ENCODE data around the gene EDA.
"Not testable (repeated sequence)": the region's sequence is repeated elsewhere in the genome, so short reads cannot be mapped to it uniquely, and the experiment has no call there.

Gene EDA

DNA sequence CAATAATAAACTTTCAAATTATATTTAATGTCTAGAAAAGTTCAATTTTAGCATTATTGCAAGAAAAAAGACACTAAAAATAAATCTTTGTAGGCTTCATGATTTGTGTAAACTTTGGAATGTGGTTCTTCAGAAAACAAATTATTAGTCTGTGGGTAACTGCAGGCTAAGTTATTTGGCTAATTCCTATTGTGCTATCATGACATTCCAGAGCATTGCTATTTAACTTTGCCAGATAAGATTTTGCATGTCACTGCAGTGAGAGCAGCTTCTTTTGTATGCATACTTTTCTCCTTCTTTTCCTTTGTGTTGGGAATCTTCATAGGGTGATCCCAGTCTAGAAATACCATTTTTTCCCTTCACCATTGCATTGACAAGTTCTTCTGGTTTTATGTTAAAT is 303.8 kb downstream of the EDA start:
- no peak overlapping the region for H3K4me3 ChIP-seq
- H3K27ac ChIP-seq: no peak overlapping the region

DNA sequence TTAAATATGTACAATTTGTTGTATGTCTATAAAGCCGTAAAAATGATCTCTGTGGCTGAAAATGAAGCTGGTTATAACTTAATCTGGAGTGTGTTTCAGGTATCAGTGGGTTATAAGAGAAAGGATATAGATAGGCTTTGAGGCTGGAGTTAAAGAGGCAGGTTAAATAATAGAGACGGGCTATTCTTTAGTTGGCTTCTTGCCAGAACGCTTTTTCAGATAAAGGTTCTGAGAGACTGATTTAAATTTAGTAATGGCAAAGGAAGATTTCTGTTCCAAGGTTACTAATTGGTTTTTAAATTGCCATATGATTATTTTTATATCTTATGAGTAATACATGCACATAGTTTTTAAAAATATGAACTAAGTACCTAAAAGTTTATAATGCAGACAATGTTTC is 316.4 kb downstream of the EDA start:
- Histone ChIP-seq H3K27ac (no peak overlapping the region), H3K4me3 (no peak overlapping the region)

DNA sequence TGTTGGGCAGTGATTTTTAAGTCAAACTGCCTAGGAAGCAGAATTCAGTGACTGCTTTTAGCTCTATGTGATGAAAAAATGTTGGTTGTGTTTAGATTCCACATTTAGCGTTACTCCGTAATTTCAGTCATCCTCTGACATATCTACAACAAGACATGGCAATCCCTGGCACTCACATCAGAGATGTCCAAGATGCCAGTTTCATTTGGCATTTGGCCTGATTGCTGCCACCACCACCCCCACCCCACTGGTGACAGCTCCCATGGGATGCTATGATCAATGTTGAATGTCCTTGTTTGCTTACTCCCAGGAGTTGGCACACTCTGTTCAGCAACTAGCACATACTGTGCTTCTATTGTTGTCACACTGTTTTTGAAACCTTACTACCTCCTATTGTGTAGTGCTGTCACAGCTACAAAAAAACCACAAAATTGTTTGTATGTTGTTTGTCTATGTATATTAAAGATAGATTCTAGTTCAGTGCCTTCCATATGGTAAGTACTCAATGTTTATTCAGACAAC is 332.4 kb downstream of the EDA start:
- Histone ChIP-seq H3K27ac (no peak overlapping the region), H3K4me3 (no peak overlapping the region)

DNA sequence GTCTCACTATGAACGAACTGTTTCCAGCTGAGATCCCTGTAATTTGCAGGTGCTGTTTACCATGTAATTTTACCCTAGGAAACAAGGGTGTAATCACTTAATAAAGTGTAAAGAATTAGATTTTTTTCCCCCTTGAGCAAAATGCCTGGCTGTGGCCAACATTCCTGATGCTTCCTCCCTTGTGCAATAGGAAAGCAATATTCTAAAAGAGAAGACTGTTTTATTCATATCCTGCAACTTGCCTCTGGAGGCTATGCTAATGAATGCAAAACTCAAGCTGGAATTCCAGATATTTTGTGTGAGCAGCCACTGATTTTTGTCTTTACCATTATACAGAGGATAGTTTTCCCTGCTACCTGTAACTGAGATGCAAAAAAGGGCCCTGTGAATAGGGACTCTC is 335.8 kb downstream of the EDA start:
- H3K4me3 ChIP-seq: no peak overlapping the region
- no peak overlapping the region for H3K27ac ChIP-seq

DNA sequence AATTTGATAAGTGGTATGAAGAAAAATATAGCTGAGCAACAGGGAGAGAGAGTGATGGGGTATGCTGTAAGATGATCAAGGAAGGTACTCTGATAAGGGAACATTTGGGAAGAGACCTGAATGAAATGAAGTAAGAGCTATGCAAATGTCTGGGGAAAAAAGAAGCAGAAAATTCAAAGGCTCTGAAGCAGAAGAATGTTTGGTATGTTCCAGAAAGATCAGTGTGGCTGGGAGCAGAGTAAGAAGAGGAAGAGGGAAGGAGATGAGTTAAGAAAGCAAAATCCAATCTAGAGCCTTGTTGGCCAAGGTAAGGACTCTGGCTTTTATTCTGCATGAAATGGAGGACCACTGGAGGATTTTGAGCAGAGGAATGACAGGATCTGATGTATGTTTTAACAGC is 343.8 kb downstream of the EDA start:
- Histone ChIP-seq H3K27ac (no peak overlapping the region), H3K4me3 (no peak overlapping the region)

DNA sequence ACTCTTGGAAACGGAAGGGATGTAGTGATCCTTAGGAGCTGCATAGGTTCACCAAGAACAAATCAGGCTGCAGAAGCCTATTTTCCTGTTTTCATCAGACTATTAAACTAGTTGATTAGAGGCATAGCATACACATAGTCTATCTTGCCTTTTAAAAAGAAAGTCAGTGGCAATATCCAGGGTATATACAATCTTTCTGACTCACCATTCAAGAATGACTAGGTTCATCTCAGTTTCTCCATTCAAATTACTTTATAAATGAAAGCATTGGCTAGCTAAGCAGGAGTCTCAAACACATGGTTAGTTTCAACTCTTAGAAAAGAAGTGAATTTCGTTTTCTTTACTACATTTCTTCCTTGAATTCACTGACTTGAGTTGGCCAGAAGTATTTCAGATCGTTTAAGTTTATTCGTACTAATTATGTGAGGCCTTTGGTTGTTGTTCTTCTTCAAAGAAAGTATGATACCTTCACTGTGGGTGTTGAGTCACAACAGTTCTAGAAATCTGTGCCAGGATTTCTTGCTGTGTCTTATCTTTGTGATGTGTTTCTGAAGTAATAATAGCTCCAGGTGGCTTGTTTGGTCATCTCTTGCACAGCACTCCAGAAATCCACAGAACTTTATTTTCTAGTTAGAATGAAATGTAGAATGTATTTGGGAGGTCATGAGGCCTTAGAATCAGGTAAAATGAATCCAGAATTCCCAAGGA is 345.6 kb downstream of the EDA start:
- H3K4me3 ChIP-seq: no peak overlapping the region
- H3K27ac ChIP-seq: no peak overlapping the region

DNA sequence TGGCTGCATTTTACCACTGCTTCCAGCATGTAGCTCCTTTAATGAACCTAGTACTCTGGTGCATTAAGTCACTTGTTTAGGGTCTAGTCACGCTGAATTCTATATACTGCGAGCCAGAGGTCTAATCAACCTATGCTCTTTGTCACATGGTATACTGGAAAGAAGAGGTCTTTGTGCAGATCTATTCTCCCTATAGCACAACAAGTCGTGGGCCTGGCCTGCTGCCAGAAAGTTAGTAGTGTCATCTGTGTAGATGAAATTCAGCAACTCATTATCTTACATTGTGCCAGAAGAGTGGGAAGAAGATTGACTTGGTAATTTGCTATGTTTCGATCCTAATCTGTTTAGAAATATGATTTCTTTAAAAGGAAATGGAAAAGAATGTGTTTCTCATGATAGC is 353.0 kb downstream of the EDA start:
- Histone ChIP-seq H3K4me3 (no peak overlapping the region), H3K27ac (no peak overlapping the region)

DNA sequence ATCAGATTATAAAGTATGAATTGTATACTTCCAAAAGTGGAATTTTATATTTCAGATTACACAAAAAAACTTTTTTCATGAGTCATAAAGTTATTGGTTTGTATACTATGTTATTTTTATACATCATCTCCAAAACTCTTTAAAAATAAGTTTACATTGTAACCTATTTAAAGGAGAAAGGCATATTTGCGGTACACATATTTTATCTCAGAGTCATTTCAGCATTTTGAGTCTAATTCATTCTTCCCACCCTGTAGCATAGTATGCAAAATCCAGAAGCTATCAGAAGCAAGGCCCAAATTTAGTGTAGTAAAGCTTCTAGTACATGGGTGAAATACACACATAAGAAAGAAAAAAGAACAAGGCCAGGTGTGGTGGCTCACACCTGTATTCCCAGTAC is 353.5 kb downstream of the EDA start:
- no peak overlapping the region for H3K27ac ChIP-seq
- no peak overlapping the region for H3K4me3 ChIP-seq

DNA sequence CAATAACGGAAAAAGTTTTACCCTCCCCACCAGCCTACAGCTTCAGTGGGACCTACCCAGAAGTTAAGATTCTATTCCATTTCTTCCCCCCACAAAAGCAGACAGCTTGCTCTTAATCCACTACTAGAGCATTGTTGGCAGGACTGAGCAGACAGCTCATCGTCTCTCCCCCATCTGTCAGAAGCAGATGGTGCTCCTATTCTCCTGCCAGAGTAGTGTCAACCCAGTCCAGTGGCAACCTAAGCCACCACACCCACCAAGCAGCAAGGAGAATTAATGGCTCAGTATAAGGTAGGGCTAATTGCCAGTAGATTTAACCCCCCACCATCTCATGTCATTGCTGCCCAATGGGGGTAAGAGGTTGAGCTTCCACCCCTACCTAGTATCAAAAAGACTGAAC is 371.8 kb downstream of the EDA start:
- no peak overlapping the region for H3K4me3 ChIP-seq
- H3K27ac ChIP-seq: no peak overlapping the region

DNA sequence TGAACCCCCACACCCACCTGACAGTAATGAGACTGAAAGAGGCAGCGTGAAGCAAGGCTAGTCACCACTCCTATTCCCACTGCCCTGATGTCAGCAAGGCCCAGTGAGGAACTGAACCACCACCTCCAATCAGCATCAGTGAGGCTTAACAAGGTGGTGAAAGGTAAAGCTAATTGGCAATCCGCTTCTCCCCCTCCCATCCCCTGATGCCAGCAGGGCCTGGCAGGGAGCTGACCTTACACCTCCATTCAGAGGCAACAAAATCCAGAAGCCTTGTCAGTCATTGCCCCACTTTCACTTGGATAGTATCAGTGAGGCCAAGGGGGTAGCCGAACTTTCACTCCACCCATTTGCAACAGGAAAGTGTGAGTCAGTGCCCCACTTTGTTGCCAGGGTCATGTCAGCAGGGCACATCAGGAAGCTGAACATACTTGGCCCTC is 373.1 kb downstream of the EDA start:
- no peak overlapping the region for H3K4me3 ChIP-seq
- H3K27ac ChIP-seq: no peak overlapping the region

DNA sequence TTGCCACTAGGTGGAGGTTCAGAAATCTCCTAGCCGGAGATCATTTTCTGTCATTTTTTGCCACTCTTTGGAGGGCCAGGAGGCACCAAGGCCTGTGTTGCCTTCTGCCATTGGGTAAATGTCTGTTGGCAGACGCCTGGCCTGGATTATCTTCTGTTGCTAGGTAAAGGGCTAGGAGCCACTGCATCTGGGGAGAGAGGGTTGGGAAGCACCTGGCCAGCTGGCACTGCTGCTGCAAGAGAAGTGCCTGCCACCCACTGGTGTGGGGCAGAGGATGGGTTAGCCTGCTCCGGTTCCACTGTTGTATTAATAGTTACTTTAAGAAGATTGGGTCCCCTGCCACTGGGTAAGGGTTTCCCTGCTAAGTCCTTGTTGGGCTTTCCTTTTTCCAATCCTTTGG is 375.8 kb downstream of the EDA start:
- H3K27ac ChIP-seq: no peak overlapping the region
- no peak overlapping the region for H3K4me3 ChIP-seq

DNA sequence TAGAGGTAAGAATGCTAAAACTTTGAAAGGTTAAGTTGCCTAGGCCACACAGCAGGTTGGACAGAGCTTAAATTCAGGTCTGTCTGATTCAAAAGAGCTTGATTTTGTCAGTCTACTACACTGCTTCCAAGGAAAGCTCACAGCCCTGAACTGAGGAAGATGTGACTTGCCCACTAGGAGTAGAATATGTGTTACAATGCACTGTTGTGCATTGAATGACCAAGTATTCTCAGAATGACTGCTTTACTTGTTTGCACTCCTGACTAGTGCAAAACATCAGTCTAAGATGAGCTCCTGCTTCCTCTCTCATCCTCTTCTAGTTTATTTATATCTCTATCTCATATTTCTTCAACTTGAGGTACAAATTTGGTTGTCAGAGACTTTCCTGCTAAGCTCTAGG is 377.6 kb downstream of the EDA start:
- Histone ChIP-seq H3K27ac (no peak overlapping the region), H3K4me3 (no peak overlapping the region)

DNA sequence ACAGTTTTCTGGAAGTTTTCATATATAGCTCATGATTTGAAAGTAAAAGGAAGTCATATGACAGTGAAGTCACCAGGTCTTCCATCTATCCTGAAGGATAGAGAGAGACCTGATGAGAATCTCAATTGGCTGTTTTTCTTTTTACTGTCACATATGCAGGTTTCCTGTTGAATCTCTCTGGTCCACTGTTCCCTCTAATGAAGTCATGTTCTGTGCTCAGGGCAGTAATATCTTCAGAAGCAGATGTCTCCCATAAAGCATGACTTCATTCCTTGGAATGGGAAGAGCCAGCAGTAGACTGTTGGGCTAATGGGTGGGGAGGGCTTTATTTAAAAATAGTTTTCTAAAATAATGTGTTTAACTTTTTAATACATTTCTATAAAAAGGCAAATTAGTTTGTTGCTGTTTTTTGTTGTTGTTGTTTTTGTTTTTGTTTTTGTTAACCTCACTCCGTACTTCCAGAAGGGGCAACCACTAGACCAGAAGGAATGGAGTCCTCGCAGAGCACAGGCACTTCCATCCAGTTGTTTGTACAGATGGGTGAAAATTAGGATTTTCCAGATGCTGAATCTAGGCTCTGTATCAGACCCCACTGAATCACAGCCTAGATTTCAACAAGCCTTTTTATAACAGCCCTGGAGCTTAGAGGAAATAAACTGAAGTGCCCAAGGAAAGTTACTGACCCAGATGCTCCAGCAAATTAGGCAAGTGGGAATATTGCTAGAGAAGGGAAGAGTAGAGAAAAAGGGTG is 379.6 kb downstream of the EDA start:
- no peak overlapping the region for H3K4me3 ChIP-seq
- H3K27ac ChIP-seq: no peak overlapping the region

DNA sequence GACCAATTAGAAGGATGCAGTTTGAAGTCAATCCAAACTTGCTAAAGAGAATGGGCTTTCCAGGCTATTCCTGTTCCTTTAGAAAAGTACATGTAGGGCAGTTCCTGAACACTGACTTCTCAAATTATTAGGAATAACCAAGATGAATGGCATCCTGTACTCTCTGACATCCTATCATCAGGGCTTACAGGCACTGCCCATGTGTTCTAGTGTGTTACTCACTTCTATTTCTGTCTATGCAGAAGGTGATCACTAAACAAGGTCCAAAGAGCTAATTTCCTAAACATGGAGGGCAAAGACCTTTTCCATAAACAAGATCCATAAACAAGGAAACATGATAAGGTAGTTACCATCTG is 380.2 kb downstream of the EDA start:
- H3K4me3 ChIP-seq: no peak overlapping the region
- H3K27ac ChIP-seq: no peak overlapping the region

DNA sequence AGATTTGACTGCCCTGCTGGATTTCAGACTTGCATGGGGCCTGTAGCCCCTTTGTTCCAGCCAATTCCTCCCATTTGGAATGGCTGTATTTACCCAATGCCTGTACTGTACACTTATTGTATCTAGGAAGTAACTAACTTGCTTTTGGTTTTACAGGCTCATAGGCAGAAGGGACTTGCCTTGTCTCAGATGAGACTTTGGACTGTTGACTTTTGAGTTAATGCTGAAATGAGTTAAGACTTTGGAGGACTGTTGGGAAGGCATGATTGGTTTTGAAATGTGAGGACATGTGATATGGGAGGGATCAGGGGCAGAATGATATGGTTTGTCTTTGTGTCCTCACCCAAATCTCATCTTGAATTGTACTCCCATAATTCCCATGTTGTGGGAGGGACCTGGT is 382.4 kb downstream of the EDA start:
- H3K27ac ChIP-seq, H3K4me3 ChIP-seq: not testable (repeated sequence)

DNA sequence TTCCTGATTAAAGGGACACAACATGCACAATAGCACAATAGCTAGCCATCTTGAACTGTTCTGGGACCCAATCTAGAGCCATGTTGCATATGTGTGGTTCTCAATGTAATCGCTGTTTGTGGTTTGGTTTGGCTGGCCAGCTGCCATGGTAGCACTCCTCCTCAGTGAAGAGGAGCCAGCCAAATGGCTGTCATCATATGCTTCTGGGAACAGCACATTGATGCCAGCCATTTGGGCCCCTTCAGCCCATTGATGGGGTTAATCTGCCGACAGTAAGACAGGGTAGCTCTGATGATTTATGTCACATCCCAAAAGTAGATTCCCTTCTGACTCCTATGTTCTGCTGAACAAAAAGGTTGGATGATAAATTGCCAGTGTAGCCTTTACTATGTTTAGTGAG is 385.4 kb downstream of the EDA start:
- Histone ChIP-seq H3K27ac (no peak overlapping the region), H3K4me3 (no peak overlapping the region)

DNA sequence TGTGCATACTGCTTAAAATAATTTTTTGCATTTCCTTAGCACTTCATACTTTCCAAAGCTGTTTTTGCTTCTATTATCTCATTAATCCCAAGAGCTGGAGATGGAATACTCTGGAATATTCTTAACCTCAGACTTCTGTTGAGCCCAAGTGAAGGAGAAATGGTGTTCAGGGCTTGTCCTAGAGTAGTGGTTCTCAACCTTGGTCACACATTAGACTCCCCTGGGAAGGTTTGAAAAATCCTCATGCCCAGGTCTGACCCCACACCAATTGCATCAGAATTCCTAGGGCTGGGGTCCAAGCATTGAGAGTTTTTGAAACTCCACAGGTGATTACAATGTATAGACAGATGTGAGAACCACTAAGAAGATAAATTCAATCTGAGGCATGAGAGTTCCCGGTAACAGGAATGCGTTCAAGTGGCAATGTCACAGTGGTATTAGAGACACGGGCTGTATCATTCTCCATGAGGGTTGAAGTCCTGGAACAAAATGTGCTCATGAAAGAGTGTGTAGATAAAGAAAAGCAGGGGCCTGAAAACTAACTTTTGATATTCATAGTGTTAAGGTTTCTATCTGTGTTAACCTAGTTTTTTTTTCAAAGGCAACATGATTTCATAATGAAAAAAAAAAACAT is 385.9 kb downstream of the EDA start:
- Histone ChIP-seq H3K27ac (no peak overlapping the region), H3K4me3 (no peak overlapping the region)

DNA sequence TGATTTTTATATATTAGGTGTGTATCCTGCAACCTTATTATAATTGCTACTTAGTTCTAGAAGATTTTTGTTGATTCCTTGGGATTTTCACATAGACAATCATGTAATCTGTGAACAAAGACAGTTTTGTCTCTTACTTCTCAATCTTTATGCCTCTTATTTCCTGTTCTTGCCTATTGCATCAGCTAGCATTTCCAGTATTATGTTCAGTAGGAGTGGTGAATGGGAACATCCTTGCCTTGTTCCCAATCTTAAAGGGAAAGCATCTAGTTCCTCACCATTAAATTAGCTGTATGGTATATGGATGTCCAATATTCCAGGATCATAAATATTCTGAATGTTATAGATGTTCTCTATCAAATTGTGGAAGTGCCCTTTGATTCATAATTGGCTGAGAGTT is 392.0 kb downstream of the EDA start:
- H3K4me3 ChIP-seq: no peak overlapping the region
- H3K27ac ChIP-seq: no peak overlapping the region

DNA sequence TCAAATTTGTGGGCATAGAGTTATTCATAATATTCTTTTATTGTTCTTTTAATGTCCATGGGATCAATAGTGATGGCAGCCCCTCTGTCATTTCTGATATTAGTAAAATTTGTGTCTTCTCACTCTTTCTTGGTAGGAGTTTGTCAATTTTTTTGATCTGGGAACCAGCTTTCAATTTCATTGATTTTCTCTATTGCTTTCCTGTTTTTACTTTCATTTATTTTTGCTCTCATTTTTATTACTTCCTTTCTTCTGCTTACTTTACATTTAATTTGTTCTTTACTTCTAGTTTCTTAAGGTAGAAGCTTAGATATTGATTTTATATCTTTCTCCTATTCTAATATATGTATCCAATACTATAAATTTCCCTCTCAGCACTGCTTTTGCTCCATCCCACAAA is 393.1 kb downstream of the EDA start:
- Histone ChIP-seq H3K4me3 (no peak overlapping the region), H3K27ac (no peak overlapping the region)

DNA sequence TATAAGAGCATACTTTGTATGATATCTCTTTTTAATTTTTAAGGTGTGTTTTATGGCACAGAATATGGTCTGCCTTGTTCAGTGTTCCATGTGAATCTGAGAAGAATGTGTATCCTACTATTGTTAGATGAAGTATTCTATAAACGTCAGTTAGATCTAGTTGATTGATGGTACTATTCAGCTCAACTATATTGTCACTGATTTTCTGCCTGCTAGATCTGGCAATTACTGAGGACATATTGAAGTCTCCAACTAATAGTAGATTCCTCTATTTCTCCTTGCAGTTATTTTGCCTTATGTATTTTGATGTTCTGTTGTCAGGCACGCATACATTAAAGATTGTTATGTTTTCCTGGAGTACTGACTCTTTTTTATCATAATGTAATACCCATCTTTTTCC is 394.1 kb downstream of the EDA start:
- Histone ChIP-seq H3K4me3 (no peak overlapping the region), H3K27ac (no peak overlapping the region)

DNA sequence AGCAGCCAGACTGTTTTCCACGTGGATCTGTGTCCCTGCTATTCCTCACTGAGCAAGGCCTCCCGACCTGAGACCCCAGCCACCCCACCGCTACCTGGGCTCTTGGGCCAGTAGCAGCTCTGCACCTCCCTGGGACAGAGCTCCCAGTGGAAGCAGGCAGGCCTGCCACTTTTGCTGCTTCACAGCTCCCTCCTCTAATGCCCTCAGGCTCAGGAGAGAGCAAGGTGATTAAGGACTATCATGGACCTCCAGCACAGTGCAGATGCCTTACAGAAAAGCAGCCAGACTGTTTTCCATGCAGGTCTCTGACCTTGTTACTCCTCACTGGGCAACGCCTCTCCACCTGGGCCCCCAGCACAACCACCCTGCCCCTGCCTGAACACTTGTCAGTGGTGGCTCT is 396.8 kb downstream of the EDA start:
- no peak overlapping the region for H3K4me3 ChIP-seq

More for the DNA sequence above, 396.8 kb downstream of the EDA start:
- no peak overlapping the region for H3K27ac ChIP-seq

Data from skin epidermis (tissue), 12 donors.